PC-3 (cell line): Measurements from ENCODE around the gene EIF2B5. TPM values are rescaled to one million over a fixed set of nuclear protein-coding genes. Genes with fewer than 3 reads are reported as not detected.

Experiments used
- ATAC-seq: fragments of 200-7000 bp; cut with Tn5 transposase; 2 replicates; pipeline ENCODE4 v1.9.1; 2020; ENCODE audit warnings: mild to moderate bottlenecking, moderate library complexity
- BruUV-seq: library from RNA; stranded (reverse); fragments of 400-500 nt; replicated peaks from 2 replicates; lab custom pipeline; 2021; lab: Mats Ljungman, UMichigan
- CTCF ChIA-PET: fragments of 300-600 bp; sonication (Branson Sonifier 250); formaldehyde crosslinking; loops from one replicate; lab custom pipeline; 2022; ENCODE audit warnings: antibody characterized with exemption; lab: Charles Lee
- POLR2A ChIA-PET: fragments of 300-600 bp; sonication (Branson Sonifier 250); formaldehyde crosslinking; loops from one replicate; lab custom pipeline; 2022; ENCODE audit warnings: antibody characterized with exemption; ENCODE audit not compliant: unreplicated experiment; lab: Charles Lee
- DNase-seq: peaks from one replicate; pipeline ENCODE4 v3.0.0-alpha.2; 2015
- H2AFZ ChIP-seq: fragments of 300-600 bp; sonication (generic); 2 replicates; pipeline ENCODE4 v1.6.0; 2016; ENCODE audit warnings: antibody characterized with exemption, low read length
- H3F3A ChIP-seq: fragments of 300-600 bp; sonication (generic); one replicate; pipeline ENCODE4 v1.6.0; 2017; ENCODE audit warnings: antibody characterized with exemption, low read length, control low read depth, mild to moderate bottlenecking; ENCODE audit not compliant: unreplicated experiment
- H3K27ac ChIP-seq: fragments of 300-600 bp; sonication (generic); 2 replicates; pipeline ENCODE4 v1.5.1; 2016; ENCODE audit warnings: mild to moderate bottlenecking, low read length
- H3K27me3 ChIP-seq: fragments of 300-600 bp; sonication (generic); 2 replicates; pipeline ENCODE4 v1.6.1; 2016; ENCODE audit warnings: low read length, mixed read lengths
- H3K36me3 ChIP-seq: fragments of 300-600 bp; sonication (generic); 2 replicates; pipeline ENCODE4 v1.6.1; 2016; ENCODE audit warnings: low read depth, mixed run types, low read length, mixed read lengths
- H3K4me1 ChIP-seq: fragments of 300-600 bp; sonication (generic); 2 replicates; pipeline ENCODE4 v1.5.1; 2016; ENCODE audit warnings: low read length; ENCODE audit not compliant: insufficient read depth
- H3K4me2 ChIP-seq: fragments of 300-600 bp; sonication (generic); 2 replicates; pipeline ENCODE4 v1.6.0; 2016; ENCODE audit warnings: low read length
- H3K4me3 ChIP-seq: fragments of 300-600 bp; sonication (generic); 2 replicates; pipeline ENCODE4 v1.5.1; 2016; ENCODE audit warnings: mild to moderate bottlenecking, low read length, mixed read lengths
- H3K79me2 ChIP-seq: fragments of 300-600 bp; sonication (generic); 2 replicates; pipeline ENCODE4 v1.6.1; 2017; ENCODE audit warnings: low read length, mixed read lengths
- H3K9ac ChIP-seq: fragments of 300-600 bp; sonication (generic); 2 replicates; pipeline ENCODE4 v1.6.0; 2016; ENCODE audit warnings: mild to moderate bottlenecking, low read length
- H3K9me2 ChIP-seq: fragments of 300-600 bp; sonication (generic); replicated peaks from 2 replicates; pipeline ENCODE4 v1.6.1; 2016; ENCODE audit warnings: mixed run types, low read length, mixed read lengths
- H3K9me3 ChIP-seq: fragments of 300-600 bp; sonication (generic); 2 replicates; pipeline ENCODE4 v1.6.1; 2016; ENCODE audit warnings: low read length, mixed read lengths
- H4K20me1 ChIP-seq: fragments of 300-600 bp; sonication (generic); 2 replicates; pipeline ENCODE4 v1.6.1; 2016; ENCODE audit warnings: low read length, mixed read lengths
- CTCF ChIP-seq: fragments of 300-600 bp; sonication (generic); conservative IDR thresholded peaks from 2 replicates; pipeline ENCODE4 v1.5.1; 2017; ENCODE audit warnings: antibody characterized with exemption, low read depth, mild to moderate bottlenecking, low read length
- EZH2 ChIP-seq: fragments of 300-600 bp; sonication (generic); IDR thresholded peaks from one replicate; pipeline ENCODE4 v1.6.1; 2017; ENCODE audit warnings: antibody characterized with exemption, mild to moderate bottlenecking, low read length; ENCODE audit not compliant: unreplicated experiment
- EZH2phosphoT487 ChIP-seq: fragments of 300-600 bp; sonication (generic); IDR thresholded peaks from 2 replicates; pipeline ENCODE4 v1.6.1; 2018; ENCODE audit warnings: mild to moderate bottlenecking, antibody characterized with exemption, low read length, borderline replicate concordance
- intact Hi-C: fragments of 100-400 bp; cut with micrococcal nuclease; formaldehyde crosslinking; loops from 2 replicates; pipeline ENCODE4 v1.9.0; 2023
- total RNA-seq: library from RNA; depleted of rRNA; stranded (reverse); fragments of >200 nt; gene quantifications from 2 replicates; pipeline ENCODE4 v1.2.3, GENCODE V29; 2014

Gene EIF2B5
- total RNA-seq, 1 experiment from 2014 or later = 51.3 TPM

DNA sequence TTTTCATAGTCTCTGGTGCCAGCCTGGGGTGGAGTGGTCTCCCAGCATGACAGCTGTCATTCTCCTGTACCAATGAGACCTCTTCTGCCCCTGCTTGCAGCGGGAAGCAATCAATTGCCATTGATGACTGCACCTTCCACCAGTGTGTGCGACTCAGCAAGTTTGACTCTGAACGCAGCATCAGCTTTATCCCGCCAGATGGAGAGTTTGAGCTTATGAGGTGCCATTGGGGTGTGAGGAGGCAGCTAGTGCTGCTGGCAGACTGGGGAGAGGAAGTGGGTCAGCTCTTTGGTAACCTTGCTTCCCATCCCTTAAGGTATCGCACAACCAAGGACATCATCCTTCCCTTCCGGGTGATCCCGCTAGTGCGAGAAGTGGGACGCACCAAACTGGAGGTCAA lies 46.4 kb downstream of the EIF2B5 start:
- TF ChIP-seq EZH2phosphoT487 = no peak
- TF ChIP-seq CTCF = no peak
- peaks cover 7% of the 10 kb centered on the region for H3F3A ChIP-seq
- CTCF ChIA-PET = no interaction called here
- H3K36me3 ChIP-seq = peaks cover 75% of the 10 kb centered on the region
- intact Hi-C loops = no loop called here
- no peaks in the 10 kb centered on the region for H3K27me3 ChIP-seq
- H3K27ac ChIP-seq = no peak overlapping the region
- ATAC-seq (no peak), DNase-seq (no peak)
- no peaks in the 10 kb centered on the region for H3K9me2 ChIP-seq
- peaks cover 35% of the 10 kb centered on the region for H3K4me1 ChIP-seq
- peaks cover 39% of the 10 kb centered on the region for H3K79me2 ChIP-seq
- no peak overlapping the region for H3K4me2 ChIP-seq
- H3K9ac ChIP-seq = no peak overlapping the region
- H4K20me1 ChIP-seq = peaks cover 18% of the 10 kb centered on the region
- no peaks in the 10 kb centered on the region for H3K9me3 ChIP-seq
- H3K4me3 ChIP-seq = no peak overlapping the region
- BruUV-seq = no TSS peak
- H2AFZ ChIP-seq = no peak overlapping the region
- POLR2A ChIA-PET = no interaction called here

DNA sequence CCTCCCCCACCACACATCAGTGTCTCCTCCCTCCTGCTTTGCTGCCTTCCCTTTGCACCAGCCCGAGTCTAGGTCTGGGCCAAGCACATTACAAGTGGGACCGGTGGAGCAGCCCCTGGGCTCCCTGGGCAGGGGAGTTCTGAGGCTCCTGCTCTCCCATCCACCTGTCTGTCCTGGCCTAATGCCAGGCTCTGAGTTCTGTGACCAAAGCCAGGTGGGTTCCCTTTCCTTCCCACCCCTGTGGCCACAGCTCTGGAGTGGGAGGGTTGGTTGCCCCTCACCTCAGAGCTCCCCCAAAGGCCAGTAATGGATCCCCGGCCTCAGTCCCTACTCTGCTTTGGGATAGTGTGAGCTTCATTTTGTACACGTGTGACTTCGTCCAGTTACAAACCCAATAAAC lies 48.5 kb downstream of the EIF2B5 start:
- H3K9me3 ChIP-seq = no peaks in the 10 kb centered on the region

More for the DNA sequence above, 48.5 kb downstream of the EIF2B5 start:
- Histone ChIP-seq H4K20me1 (peaks cover 14% of the 10 kb centered on the region), H3K27ac (no peak overlapping the region), H3K4me1 (peaks cover 25% of the 10 kb centered on the region), H3K4me2 (no peak overlapping the region), H3K79me2 (peaks cover 39% of the 10 kb centered on the region), H3F3A (peaks cover 7% of the 10 kb centered on the region), H3K9me2 (no peaks in the 10 kb centered on the region), H3K4me3 (no peak overlapping the region), H2AFZ (no peak overlapping the region), H3K27me3 (no peaks in the 10 kb centered on the region), H3K9ac (no peak overlapping the region), H3K36me3 (peaks cover 68% of the 10 kb centered on the region)
- ChIA-PET POLR2A (no interaction called here), CTCF (no interaction called here)
- ATAC-seq = no peak
- intact Hi-C loops = no loop called here
- no peak for TF ChIP-seq EZH2phosphoT487
- TF ChIP-seq EZH2 = no peak
- TF ChIP-seq CTCF = no peak
- no peak for DNase-seq
- BruUV-seq = no TSS peak
